PC-9 (cell line): ENCODE measurements around the gene SRPRB.

Source experiments
- CTCF ChIP-seq: fragments of 200-600 bp; sonication (generic); conservative IDR thresholded peaks from 2 replicates; pipeline ENCODE4 v1.6.1; 2017; ENCODE audit warnings: mixed run types, antibody characterized with exemption, mild to moderate bottlenecking, moderate library complexity
- EZH2 ChIP-seq: fragments of 200-600 bp; sonication (generic); IDR thresholded peaks from 2 replicates; pipeline ENCODE4 v1.8.0; 2017; ENCODE audit warnings: antibody characterized with exemption, low read depth

GRCh38 chr3:133860519-133860918 lies 54.9 kb downstream of the SRPRB start:
- TF ChIP-seq EZH2 (no peak), CTCF (no peak)
